ENCODE measurements around the gene UCP1. TPM values are rescaled to one million over a fixed set of nuclear protein-coding genes. Genes with fewer than 3 reads are reported as not detected.

The UCP1 gene, protein sequence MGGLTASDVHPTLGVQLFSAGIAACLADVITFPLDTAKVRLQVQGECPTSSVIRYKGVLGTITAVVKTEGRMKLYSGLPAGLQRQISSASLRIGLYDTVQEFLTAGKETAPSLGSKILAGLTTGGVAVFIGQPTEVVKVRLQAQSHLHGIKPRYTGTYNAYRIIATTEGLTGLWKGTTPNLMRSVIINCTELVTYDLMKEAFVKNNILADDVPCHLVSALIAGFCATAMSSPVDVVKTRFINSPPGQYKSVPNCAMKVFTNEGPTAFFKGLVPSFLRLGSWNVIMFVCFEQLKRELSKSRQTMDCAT
- total RNA-seq (not detected), polyA plus RNA-seq (ENCODE audit: insufficient read length in 6 of 6) (under 1 TPM; 0.47 to 0.99 (median 0.57) TPM)
- long read RNA-seq, donor 1: 0 reads
- long read RNA-seq, donor 2: 0 reads
- long read RNA-seq, donor 3: 0 reads
- long read RNA-seq, donor 4: 0 reads
- long read RNA-seq, donor 5, partial matches to known transcripts: 0 of 1 reads
- long read RNA-seq, donor 5, other reads (novel, unspliced or antisense): 0 of 1 reads
- long read RNA-seq, donor 6: 0 reads
- long read RNA-seq, donor 7: 0 reads
- long read RNA-seq, donor 8: 0 reads
- long read RNA-seq, donor 9: 0 reads
- long read RNA-seq, donor 10: 0 reads
- long read RNA-seq, donor 11: 0 reads
- long read RNA-seq, donor 12: 0 reads

DNA sequence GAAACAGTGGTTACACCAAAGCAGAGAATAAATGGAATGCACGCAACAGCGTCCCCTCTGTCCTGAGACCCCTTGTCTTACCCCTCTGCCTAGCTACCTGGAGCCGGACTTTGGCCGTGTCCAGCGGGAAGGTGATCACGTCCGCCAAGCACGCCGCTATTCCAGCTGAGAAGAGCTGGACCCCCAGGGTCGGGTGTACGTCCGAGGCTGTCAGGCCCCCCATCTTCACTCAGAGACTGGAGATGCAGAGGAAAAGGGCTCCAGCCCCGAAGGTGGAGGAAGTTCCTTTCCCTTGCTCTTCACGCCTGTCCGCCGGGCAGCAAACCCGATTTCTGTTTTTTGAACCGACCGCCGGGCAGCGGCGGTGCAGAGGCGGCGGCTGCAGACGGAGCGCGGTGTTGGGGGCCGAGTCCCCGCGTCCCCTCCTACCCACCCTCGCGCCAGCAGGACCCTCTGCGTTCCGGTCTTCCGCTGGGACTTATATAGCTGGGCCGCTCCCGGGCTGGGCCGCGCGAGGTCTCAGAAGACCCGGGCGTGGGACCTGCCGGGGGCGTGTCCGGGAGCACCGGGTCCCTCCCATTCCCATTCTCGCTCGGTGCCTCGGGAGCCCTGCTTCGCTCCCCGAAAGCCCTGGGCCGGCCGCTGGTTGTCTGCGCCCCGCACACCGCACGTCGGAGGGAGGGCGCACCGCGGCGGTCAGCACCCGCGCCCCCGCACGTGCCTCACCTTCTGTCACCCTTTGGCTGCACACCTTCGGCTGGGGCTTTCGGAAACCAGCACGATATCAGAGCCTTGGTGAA is at the start of gene UCP1:
Gene UCP1, minus strand, starts transcription at position 455 of the 800 bp plus-strand sequence. Its CDS starts 232 bp downstream, at position 223.
- intact Hi-C loops (cut with DNase I): no loop called here

DNA sequence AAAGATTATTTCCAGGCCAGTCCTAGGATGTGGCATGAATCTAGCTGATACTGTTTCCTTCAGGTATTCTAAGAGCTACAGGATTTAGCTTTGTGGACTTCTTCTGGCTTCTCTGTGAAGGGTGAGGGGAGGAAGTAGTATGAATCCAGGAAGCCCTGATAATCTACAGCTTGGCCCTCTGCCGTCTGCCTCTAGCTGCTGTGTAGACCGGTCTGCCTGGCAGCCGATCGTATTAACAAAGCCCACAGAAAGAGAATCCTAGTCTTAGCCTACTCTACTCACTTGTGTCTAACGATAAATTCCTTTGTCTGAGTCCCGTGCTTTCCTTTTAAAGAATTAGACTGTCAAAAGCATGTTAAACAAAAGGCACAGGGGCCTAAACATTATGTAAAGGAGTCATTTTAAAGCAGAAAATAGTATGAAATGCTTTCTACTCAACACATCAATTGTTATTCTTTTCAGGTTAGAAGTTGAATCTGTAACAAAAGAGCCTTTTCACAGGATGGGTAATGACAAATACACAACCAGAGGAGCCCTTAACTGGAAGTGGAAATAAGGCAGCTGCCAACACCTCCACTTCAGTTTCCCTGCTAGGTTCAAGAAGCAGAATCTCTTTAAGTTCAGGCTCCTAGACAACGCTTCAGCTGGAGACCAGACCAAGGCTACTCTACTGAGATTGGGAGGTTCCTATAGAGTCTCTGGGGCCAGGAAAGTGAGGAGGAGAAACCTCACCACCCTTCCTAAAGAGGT is 48.9 kb upstream of the UCP1 start:
- no peaks in the 10 kb centered on the region for H3K9me3 ChIP-seq
- H3K36me3 ChIP-seq: peaks cover 0 to 9% of the 10 kb centered on the region in 2 donors
- H3K4me1 ChIP-seq: no peaks in the 10 kb centered on the region
- H3K27me3 ChIP-seq: no peaks in the 10 kb centered on the region
- intact Hi-C loops (cut with DNase I): no loop called here
- no peak overlapping the region for H3K27ac ChIP-seq
- DNase-seq (peak in 1 of 4 donors; percentile 18), ATAC-seq (no peak)
- no peak overlapping the region for H3K4me3 ChIP-seq
- TF ChIP-seq, protein P1, sequence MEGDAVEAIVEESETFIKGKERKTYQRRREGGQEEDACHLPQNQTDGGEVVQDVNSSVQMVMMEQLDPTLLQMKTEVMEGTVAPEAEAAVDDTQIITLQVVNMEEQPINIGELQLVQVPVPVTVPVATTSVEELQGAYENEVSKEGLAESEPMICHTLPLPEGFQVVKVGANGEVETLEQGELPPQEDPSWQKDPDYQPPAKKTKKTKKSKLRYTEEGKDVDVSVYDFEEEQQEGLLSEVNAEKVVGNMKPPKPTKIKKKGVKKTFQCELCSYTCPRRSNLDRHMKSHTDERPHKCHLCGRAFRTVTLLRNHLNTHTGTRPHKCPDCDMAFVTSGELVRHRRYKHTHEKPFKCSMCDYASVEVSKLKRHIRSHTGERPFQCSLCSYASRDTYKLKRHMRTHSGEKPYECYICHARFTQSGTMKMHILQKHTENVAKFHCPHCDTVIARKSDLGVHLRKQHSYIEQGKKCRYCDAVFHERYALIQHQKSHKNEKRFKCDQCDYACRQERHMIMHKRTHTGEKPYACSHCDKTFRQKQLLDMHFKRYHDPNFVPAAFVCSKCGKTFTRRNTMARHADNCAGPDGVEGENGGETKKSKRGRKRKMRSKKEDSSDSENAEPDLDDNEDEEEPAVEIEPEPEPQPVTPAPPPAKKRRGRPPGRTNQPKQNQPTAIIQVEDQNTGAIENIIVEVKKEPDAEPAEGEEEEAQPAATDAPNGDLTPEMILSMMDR (IDR thresholded peaks at IDR 0.05): no peak

More for the DNA sequence above, at the start of gene UCP1:
- Histone ChIP-seq H3K27me3 (peaks cover 45 to 87% of the 10 kb centered on the region in 2 donors), H3K9me3 (peaks cover 0 to 7% of the 10 kb centered on the region in 2 donors), H3K4me1 (peaks cover 9 to 19% of the 10 kb centered on the region in 2 donors), H3K27ac (no peak within 1 kb of the TSS), H3K4me3 (peak within 1 kb of the TSS; percentile 27 to 45), H3K36me3 (no peaks in the 10 kb centered on the region)
- ATAC-seq (peak; percentile 92), DNase-seq (peak in 2 of 4 donors; percentile 35 to 84)
- TF ChIP-seq, protein P1 (IDR thresholded peaks at IDR 0.05): no peak

DNA sequence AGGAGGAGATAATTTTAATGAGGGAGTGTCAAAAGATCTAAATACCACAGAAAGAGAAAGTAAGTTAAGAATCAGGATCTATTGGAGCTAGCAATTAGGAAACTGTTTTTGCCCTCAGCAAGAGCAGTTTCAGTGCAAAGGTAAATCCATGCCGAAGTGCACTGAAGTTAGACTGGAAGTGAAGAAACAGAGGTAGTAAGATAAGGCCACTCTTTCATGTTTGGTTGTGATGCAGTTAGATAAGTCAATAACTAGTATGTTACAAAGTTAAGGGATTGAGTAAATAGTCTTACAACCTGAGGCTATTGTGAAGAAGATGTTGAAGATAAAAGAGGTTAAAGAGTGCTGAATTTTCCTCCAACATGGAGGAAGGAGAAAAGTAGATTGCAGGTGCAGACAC is 46.7 kb upstream of the UCP1 start:
- DNase-seq (no peak), ATAC-seq (no peak)
- no peaks in the 10 kb centered on the region for H3K9me3 ChIP-seq
- no peak overlapping the region for H3K27ac ChIP-seq
- TF ChIP-seq, protein P1 (IDR thresholded peaks at IDR 0.05): no peak
- H3K4me3 ChIP-seq: no peak overlapping the region
- intact Hi-C loops (cut with DNase I): no loop called here
- H3K36me3 ChIP-seq: no peaks in the 10 kb centered on the region
- peaks cover 0 to 5% of the 10 kb centered on the region in 2 donors for H3K4me1 ChIP-seq
- H3K27me3 ChIP-seq: no peaks in the 10 kb centered on the region

DNA sequence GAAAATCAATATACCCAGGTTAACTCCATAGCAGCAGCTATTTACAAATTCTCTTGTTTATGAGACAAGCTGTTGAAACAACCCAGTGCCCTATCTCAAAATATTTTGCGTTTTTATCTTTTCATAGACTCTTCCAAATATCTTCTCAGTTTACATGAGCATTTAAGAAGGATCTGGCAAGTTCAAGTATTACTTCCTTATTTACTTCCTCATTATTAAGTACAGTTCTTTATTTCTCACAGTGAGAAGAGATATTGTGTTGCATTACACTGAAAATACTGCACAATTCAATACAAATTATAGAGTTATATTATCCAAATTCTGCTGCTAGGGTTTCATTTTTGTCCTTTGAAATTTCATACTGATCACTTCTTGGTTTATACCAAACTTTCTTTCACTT is 43.6 kb upstream of the UCP1 start:
- Histone ChIP-seq H3K4me1 (peaks cover 0 to 5% of the 10 kb centered on the region in 2 donors), H3K36me3 (no peaks in the 10 kb centered on the region), H3K4me3 (no peak overlapping the region), H3K27ac (no peak overlapping the region), H3K9me3 (no peaks in the 10 kb centered on the region), H3K27me3 (no peaks in the 10 kb centered on the region)
- no peak for ATAC-seq
- TF ChIP-seq, protein P1 (IDR thresholded peaks at IDR 0.05): no peak
- intact Hi-C loops (cut with DNase I): no loop called here
- DNase-seq: no peak
